ENCODE measurements around the gene TXLNG. TPM values are rescaled to one million over a fixed set of nuclear protein-coding genes. Genes with fewer than 3 reads are reported as not detected.

The TXLNG gene
- total RNA-seq, 1 donor from 2014 or later: 15.2 TPM

GRCh38 chrX:16785247-16786138, 773 bp upstream of the TXLNG start:
- no peaks in the 10 kb centered on the region for H3K9me3 ChIP-seq
- no peaks in the 10 kb centered on the region for H3K36me3 ChIP-seq
- DNase-seq (ENCODE audit: extremely low spot score in 2 of 2): no peak
- intact Hi-C loops (cut with DNase I): loop anchor here (5.0 kb wide), 2 partner anchors 68 to 1108 kb away; partner anchors contain the start of gene SYAP1
- H3K4me3 ChIP-seq: peak overlapping the region; percentile 94 to 97
- TF ChIP-seq POLR2A (IDR thresholded peaks at IDR 0.05): no peak
- TF ChIP-seq, protein P1, sequence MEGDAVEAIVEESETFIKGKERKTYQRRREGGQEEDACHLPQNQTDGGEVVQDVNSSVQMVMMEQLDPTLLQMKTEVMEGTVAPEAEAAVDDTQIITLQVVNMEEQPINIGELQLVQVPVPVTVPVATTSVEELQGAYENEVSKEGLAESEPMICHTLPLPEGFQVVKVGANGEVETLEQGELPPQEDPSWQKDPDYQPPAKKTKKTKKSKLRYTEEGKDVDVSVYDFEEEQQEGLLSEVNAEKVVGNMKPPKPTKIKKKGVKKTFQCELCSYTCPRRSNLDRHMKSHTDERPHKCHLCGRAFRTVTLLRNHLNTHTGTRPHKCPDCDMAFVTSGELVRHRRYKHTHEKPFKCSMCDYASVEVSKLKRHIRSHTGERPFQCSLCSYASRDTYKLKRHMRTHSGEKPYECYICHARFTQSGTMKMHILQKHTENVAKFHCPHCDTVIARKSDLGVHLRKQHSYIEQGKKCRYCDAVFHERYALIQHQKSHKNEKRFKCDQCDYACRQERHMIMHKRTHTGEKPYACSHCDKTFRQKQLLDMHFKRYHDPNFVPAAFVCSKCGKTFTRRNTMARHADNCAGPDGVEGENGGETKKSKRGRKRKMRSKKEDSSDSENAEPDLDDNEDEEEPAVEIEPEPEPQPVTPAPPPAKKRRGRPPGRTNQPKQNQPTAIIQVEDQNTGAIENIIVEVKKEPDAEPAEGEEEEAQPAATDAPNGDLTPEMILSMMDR (IDR thresholded peaks at IDR 0.05): peak in 1 of 3 experiments; percentile 15
- H3K27me3 ChIP-seq: no peaks in the 10 kb centered on the region
- H3K27ac ChIP-seq: peak overlapping the region; percentile 90
- peaks cover 11% of the 10 kb centered on the region for H3K4me1 ChIP-seq

DNA sequence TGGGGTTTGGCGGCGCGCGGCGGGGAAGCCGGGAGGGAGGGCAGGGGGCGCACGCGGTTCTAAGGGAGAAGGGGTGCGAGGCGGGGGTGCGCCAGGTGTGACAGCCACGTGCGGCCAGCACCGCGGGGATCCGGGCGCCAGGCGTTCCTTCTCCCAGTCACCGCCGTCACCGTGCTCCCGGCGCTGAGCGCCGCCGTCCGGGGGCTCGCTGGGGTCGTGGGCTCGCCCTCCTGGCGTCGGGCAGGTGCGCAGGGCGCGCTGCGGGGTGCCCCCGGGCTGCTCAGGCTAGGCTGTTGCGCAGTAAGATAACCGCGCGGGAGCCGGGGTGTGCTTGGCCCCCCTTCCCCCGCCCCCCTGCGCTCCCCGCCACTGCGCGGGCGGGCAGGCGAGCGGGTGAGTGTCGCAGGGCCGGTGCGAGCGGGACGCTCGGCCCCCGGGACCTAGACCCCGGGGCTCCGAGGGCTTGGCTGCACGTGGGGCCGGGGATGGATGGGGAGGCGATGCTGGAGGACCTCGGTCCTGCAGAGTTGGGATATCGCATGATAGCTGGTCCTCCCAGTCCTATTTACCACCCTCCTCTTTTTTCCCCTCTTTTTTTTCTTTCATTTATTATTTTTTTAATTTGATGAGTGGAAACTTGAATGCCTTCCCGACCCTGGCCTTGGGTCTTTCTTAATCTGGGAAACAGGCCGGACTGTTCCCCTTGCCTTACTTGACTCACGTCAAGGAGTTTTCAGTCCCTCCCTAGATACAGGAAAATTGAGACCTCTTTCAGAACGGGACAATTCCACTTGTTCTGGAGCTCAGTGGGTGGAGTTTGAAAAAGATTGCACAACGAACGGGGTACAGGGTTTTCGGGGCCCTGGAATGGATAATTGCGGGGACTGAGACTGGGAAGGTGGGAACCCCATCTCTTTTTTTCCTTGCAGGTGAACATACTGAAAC, 797 bp downstream of the TXLNG start:
- TF ChIP-seq POLR2AphosphoS5 (IDR thresholded peaks at IDR 0.05; ENCODE audit: insufficient read depth in 1 of 2, low read depth in 1 of 2): no peak
- no peak for TF ChIP-seq POLR2A (IDR thresholded peaks at IDR 0.05)
- TF ChIP-seq, protein P1 (IDR thresholded peaks at IDR 0.05): no peak
- Histone ChIP-seq H3K4me1 (peaks cover 11% of the 10 kb centered on the region), H3K27ac (peak overlapping the region; percentile 90), H3K36me3 (no peaks in the 10 kb centered on the region), H3K4me3 (peak overlapping the region; percentile 94 to 97), H3K9me3 (no peaks in the 10 kb centered on the region), H3K27me3 (no peaks in the 10 kb centered on the region)
- intact Hi-C loops (cut with DNase I): loop anchor here (5.0 kb wide), 2 partner anchors 70 to 1110 kb away; partner anchors contain the start of gene SYAP1
- DNase-seq (ENCODE audit: extremely low spot score in 2 of 2): no peak

DNA sequence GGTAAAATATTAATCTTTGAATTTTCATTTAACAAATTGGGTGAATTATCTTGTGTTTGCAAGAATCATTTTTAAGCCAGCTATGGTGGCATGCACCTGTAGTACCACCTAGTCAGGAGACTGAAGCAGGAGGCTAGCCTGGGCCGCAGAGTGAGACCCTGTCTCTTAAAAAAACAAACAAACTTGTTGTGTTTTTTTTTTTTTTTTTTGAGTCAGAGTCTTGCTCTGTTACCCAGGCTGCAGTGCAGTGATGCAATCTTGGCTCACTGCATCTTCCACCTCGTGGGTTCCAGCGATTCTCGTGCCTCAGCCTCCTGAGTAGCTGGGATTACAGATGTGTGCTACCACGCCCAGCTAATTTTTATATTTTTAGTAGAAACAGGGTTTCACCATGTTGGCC, 2.2 kb downstream of the TXLNG start:
- no peaks in the 10 kb centered on the region for H3K27me3 ChIP-seq
- no peaks in the 10 kb centered on the region for H3K9me3 ChIP-seq
- TF ChIP-seq, protein P1 (IDR thresholded peaks at IDR 0.05): no peak
- TF ChIP-seq POLR2A (IDR thresholded peaks at IDR 0.05) (no peak), POLR2AphosphoS5 (IDR thresholded peaks at IDR 0.05; ENCODE audit: insufficient read depth in 1 of 2, low read depth in 1 of 2) (no peak)
- no peak overlapping the region for H3K4me3 ChIP-seq
- H3K36me3 ChIP-seq: no peaks in the 10 kb centered on the region
- peaks cover 11% of the 10 kb centered on the region for H3K4me1 ChIP-seq
- DNase-seq (ENCODE audit: extremely low spot score in 2 of 2): no peak
- H3K27ac ChIP-seq: peak overlapping the region; percentile 12
- intact Hi-C loops (cut with DNase I): loop anchor here (5.0 kb wide), 2 partner anchors 71 to 1111 kb away; partner anchors contain the start of gene SYAP1

GRCh38 chrX:16796298-16796697, 10.0 kb downstream of the TXLNG start:
- H3K9me3 ChIP-seq: no peaks in the 10 kb centered on the region
- TF ChIP-seq POLR2AphosphoS5 (IDR thresholded peaks at IDR 0.05; ENCODE audit: insufficient read depth in 1 of 2, low read depth in 1 of 2): no peak
- TF ChIP-seq POLR2A (IDR thresholded peaks at IDR 0.05): no peak
- TF ChIP-seq, protein P1 (IDR thresholded peaks at IDR 0.05): no peak
- H3K27ac ChIP-seq: no peak overlapping the region
- no peak for DNase-seq (ENCODE audit: extremely low spot score in 2 of 2)
- intact Hi-C loops (cut with DNase I): no loop called here
- H3K36me3 ChIP-seq: no peaks in the 10 kb centered on the region
- no peak overlapping the region for H3K4me3 ChIP-seq
- no peaks in the 10 kb centered on the region for H3K4me1 ChIP-seq
- no peaks in the 10 kb centered on the region for H3K27me3 ChIP-seq

Measured in vagina (tissue), 2 donors.